ENCODE measurements around the gene MAP3K19. TPM values are rescaled to one million over a fixed set of nuclear protein-coding genes. Genes with fewer than 3 reads are reported as not detected.
"Not testable (repeated sequence)": the region's sequence is repeated elsewhere in the genome, so short reads cannot be mapped to it uniquely, and the experiment has no call there.

Gene MAP3K19
- polyA plus RNA-seq, 1 donor, result 0.01 TPM

- Histone ChIP-seq H3K4me3 (ENCODE audit: low read length) (peak within 1 kb of the TSS; percentile 88), H3K27ac (ENCODE audit: low read length) (peak within 1 kb of the TSS; percentile 90), H3K9me3 (ENCODE audit: control insufficient read depth, low read depth, low read length) (no peaks in the 10 kb centered on the region), H3K27me3 (ENCODE audit: control insufficient read depth, insufficient read depth, low read length) (no peaks in the 10 kb centered on the region), H3K36me3 (ENCODE audit: control insufficient read depth, insufficient read depth, low read length) (no peaks in the 10 kb centered on the region), H3K4me1 (ENCODE audit: control insufficient read depth, insufficient read depth, low read length) (no peaks in the 10 kb centered on the region)
- WGBS (ENCODE audit: insufficient coverage, low lambda C conversion rate), result 0% methylated on average over 6 of the region's 45 CpGs
- peak; percentile 74 to 87 for DNase-seq
Measured at GRCh38 chr2:135052042-135052876, 5.0 kb upstream of the MAP3K19 start, which contains the start of gene RAB3GAP1. TSS of gene RAB3GAP1 (plus strand) at chr2:135052292. CDS start at chr2:135052308, 16 bp downstream.

- Histone ChIP-seq H3K4me1 (ENCODE audit: control insufficient read depth, insufficient read depth, low read length) (no peaks in the 10 kb centered on the region), H3K27me3 (ENCODE audit: control insufficient read depth, insufficient read depth, low read length) (no peaks in the 10 kb centered on the region), H3K9me3 (ENCODE audit: control insufficient read depth, low read depth, low read length) (no peaks in the 10 kb centered on the region), H3K4me3 (ENCODE audit: low read length) (no peak overlapping the region), H3K36me3 (ENCODE audit: control insufficient read depth, insufficient read depth, low read length) (no peaks in the 10 kb centered on the region), H3K27ac (ENCODE audit: low read length) (no peak overlapping the region)
- DNase-seq, result peak in 1 of 2 donors; percentile 24
- no CpG with 5 or more reads among the region's 6 CpGs for WGBS (ENCODE audit: insufficient coverage, low lambda C conversion rate)
Measured at GRCh38 chr2:135050684-135051083, 3.4 kb upstream of the MAP3K19 start.

GRCh38 chr2:135050132-135050531, 2.9 kb upstream of the MAP3K19 start:
- no peak for DNase-seq
- no peak overlapping the region for H3K4me3 ChIP-seq (ENCODE audit: low read length)
- H3K27ac ChIP-seq (ENCODE audit: low read length), result no peak overlapping the region
- H3K27me3 ChIP-seq (ENCODE audit: control insufficient read depth, insufficient read depth, low read length), result no peaks in the 10 kb centered on the region
- H3K9me3 ChIP-seq (ENCODE audit: control insufficient read depth, low read depth, low read length), result no peaks in the 10 kb centered on the region
- WGBS (ENCODE audit: insufficient coverage, low lambda C conversion rate), result no CpG with 5 or more reads among the region's 3 CpGs
- no peaks in the 10 kb centered on the region for H3K36me3 ChIP-seq (ENCODE audit: control insufficient read depth, insufficient read depth, low read length)
- no peaks in the 10 kb centered on the region for H3K4me1 ChIP-seq (ENCODE audit: control insufficient read depth, insufficient read depth, low read length)

DNA sequence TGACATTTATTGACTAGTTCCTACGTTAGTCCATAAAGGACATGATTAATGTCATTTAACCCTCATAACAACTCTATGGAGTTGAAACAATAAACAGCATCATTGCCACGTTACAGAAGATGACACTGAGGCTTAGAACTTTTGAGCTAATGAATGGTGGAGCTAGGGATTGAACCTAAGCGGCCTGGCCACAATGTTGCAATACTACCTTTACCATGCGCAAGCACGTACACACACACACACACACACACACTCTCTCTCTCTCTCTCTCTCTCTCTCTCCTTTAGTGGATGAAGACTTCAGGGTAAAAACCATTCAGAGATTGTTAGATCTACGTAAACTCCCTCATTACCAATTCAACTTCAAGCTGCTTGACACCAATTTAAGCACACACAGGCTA, 875 bp upstream of the MAP3K19 start:
- Histone ChIP-seq H3K27me3 (ENCODE audit: control insufficient read depth, insufficient read depth, low read length) (no peaks in the 10 kb centered on the region), H3K27ac (ENCODE audit: low read length) (no peak overlapping the region), H3K4me1 (ENCODE audit: control insufficient read depth, insufficient read depth, low read length) (no peaks in the 10 kb centered on the region)

GRCh38 chr2:135043345-135043744, 3.9 kb downstream of the MAP3K19 start:
- WGBS (ENCODE audit: insufficient coverage, low lambda C conversion rate), result no CpG with 5 or more reads among the region's 2 CpGs
- DNase-seq, result no peak

More for the DNA sequence above, 875 bp upstream of the MAP3K19 start:
- WGBS (ENCODE audit: insufficient coverage, low lambda C conversion rate), result no CpG with 5 or more reads among the region's 6 CpGs
- Histone ChIP-seq H3K9me3 (ENCODE audit: control insufficient read depth, low read depth, low read length) (no peaks in the 10 kb centered on the region), H3K4me3 (ENCODE audit: low read length) (no peak overlapping the region), H3K36me3 (ENCODE audit: control insufficient read depth, insufficient read depth, low read length) (no peaks in the 10 kb centered on the region)
- no peak for DNase-seq

GRCh38 chr2:135037831-135038230, 9.4 kb downstream of the MAP3K19 start:
- no peaks in the 10 kb centered on the region for H3K4me1 ChIP-seq (ENCODE audit: control insufficient read depth, insufficient read depth, low read length)
- H3K9me3 ChIP-seq (ENCODE audit: control insufficient read depth, low read depth, low read length), result no peaks in the 10 kb centered on the region
- no peaks in the 10 kb centered on the region for H3K27me3 ChIP-seq (ENCODE audit: control insufficient read depth, insufficient read depth, low read length)
- no peak overlapping the region for H3K27ac ChIP-seq (ENCODE audit: low read length)
- H3K4me3 ChIP-seq (ENCODE audit: low read length), result no peak overlapping the region
- no peaks in the 10 kb centered on the region for H3K36me3 ChIP-seq (ENCODE audit: control insufficient read depth, insufficient read depth, low read length)
- DNase-seq, result no peak
- WGBS (ENCODE audit: insufficient coverage, low lambda C conversion rate), result no CpG with 5 or more reads among the region's 3 CpGs

More at GRCh38 chr2:135043345-135043744, 3.9 kb downstream of the MAP3K19 start:
- H3K9me3 ChIP-seq (ENCODE audit: control insufficient read depth, low read depth, low read length), result no peaks in the 10 kb centered on the region
- no peaks in the 10 kb centered on the region for H3K36me3 ChIP-seq (ENCODE audit: control insufficient read depth, insufficient read depth, low read length)
- no peaks in the 10 kb centered on the region for H3K4me1 ChIP-seq (ENCODE audit: control insufficient read depth, insufficient read depth, low read length)
- no peaks in the 10 kb centered on the region for H3K27me3 ChIP-seq (ENCODE audit: control insufficient read depth, insufficient read depth, low read length)
- H3K4me3 ChIP-seq (ENCODE audit: low read length), result no peak overlapping the region
- no peak overlapping the region for H3K27ac ChIP-seq (ENCODE audit: low read length)

GRCh38 chr2:135033216-135033615, 14.0 kb downstream of the MAP3K19 start:
- H3K36me3 ChIP-seq (ENCODE audit: control insufficient read depth, insufficient read depth, low read length); H3K27ac ChIP-seq (ENCODE audit: low read length); H3K4me1 ChIP-seq (ENCODE audit: control insufficient read depth, insufficient read depth, low read length); H3K4me3 ChIP-seq (ENCODE audit: low read length); H3K9me3 ChIP-seq (ENCODE audit: control insufficient read depth, low read depth, low read length); H3K27me3 ChIP-seq (ENCODE audit: control insufficient read depth, insufficient read depth, low read length); DNase-seq: not testable (repeated sequence)
- no CpG with 5 or more reads among the region's 33 CpGs for WGBS (ENCODE audit: insufficient coverage, low lambda C conversion rate)

DNA sequence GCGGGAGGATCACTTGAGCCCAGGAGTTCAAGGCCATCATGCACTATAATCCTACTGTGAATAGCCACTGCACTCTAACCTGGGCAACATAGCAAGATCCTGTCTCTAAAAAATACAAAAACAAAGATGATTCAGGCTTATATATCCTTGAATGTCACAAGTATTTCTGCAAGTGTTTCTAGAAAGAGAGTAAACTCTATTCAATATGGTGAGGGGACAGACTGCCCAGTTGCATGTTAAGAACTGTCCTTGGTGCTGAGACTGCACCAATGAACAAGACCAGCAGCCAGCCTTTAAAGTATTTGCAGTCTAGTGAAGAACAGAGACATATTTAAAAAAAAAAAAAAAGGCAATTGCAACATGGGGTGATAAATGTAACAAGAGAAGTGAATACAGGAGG, 16.4 kb downstream of the MAP3K19 start:
- no peaks in the 10 kb centered on the region for H3K4me1 ChIP-seq (ENCODE audit: control insufficient read depth, insufficient read depth, low read length)
- no peaks in the 10 kb centered on the region for H3K36me3 ChIP-seq (ENCODE audit: control insufficient read depth, insufficient read depth, low read length)
- H3K27ac ChIP-seq (ENCODE audit: low read length), result no peak overlapping the region
- H3K4me3 ChIP-seq (ENCODE audit: low read length), result no peak overlapping the region
- peak in 1 of 2 donors; percentile 11 for DNase-seq
- no CpG with 5 or more reads among the region's 1 CpG for WGBS (ENCODE audit: insufficient coverage, low lambda C conversion rate)
- no peaks in the 10 kb centered on the region for H3K27me3 ChIP-seq (ENCODE audit: control insufficient read depth, insufficient read depth, low read length)
- H3K9me3 ChIP-seq (ENCODE audit: control insufficient read depth, low read depth, low read length), result no peaks in the 10 kb centered on the region

DNA sequence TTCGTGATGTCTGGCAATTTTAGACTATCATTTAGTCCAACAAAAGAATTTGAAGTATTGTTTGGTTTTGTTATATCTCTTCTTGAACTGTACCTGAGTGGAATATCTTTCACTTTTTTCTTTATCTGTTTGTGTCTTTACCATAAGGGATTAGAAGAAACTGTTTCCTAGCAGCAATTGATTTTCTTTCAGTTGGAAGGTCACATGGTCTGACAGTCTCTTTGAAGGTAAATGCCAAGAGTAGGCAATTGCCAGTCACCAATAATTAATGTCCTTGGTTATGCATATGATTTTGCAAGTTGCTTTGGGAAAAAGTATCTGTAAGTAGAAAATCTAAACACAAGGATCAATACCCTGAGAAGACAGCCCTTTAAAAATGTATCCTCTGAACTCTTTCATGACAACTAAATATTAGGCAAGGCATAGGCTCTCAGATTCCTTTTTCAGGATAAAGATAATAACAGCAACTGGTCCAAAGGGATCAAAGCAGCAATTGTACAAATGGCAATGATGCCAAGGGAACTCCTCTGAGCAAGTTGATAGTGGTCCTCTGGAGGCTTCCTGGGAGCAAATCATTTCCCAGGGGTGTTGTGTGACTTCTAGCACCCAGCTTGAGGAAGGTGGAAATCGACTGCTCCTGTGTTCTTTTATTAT, 17.6 kb downstream of the MAP3K19 start:
- Histone ChIP-seq H3K27ac (ENCODE audit: low read length) (no peak overlapping the region), H3K4me1 (ENCODE audit: control insufficient read depth, insufficient read depth, low read length) (no peaks in the 10 kb centered on the region), H3K4me3 (ENCODE audit: low read length) (no peak overlapping the region), H3K36me3 (ENCODE audit: control insufficient read depth, insufficient read depth, low read length) (no peaks in the 10 kb centered on the region), H3K9me3 (ENCODE audit: control insufficient read depth, low read depth, low read length) (no peaks in the 10 kb centered on the region), H3K27me3 (ENCODE audit: control insufficient read depth, insufficient read depth, low read length) (no peaks in the 10 kb centered on the region)
- no CpG with 5 or more reads among the region's 2 CpGs for WGBS (ENCODE audit: insufficient coverage, low lambda C conversion rate)
- DNase-seq, result no peak

- H3K27me3 ChIP-seq (ENCODE audit: control insufficient read depth, insufficient read depth, low read length), result no peaks in the 10 kb centered on the region
- no peaks in the 10 kb centered on the region for H3K9me3 ChIP-seq (ENCODE audit: control insufficient read depth, low read depth, low read length)
- H3K4me1 ChIP-seq (ENCODE audit: control insufficient read depth, insufficient read depth, low read length), result no peaks in the 10 kb centered on the region
- no peak overlapping the region for H3K4me3 ChIP-seq (ENCODE audit: low read length)
- no peak overlapping the region for H3K27ac ChIP-seq (ENCODE audit: low read length)
- no peak for DNase-seq
- no peaks in the 10 kb centered on the region for H3K36me3 ChIP-seq (ENCODE audit: control insufficient read depth, insufficient read depth, low read length)
- WGBS (ENCODE audit: insufficient coverage, low lambda C conversion rate), result 80% methylated on average over 2 of the region's 5 CpGs
Measured at GRCh38 chr2:135023886-135024485, 23.3 kb downstream of the MAP3K19 start.
